K562 (cell line): Measurements from ENCODE around the gene CRACR2B. TPM values are rescaled to one million over a fixed set of nuclear protein-coding genes. Genes with fewer than 3 reads are reported as not detected.

Experiments used
- ATAC-seq: fragments of 200-7000 bp; cut with Tn5 transposase; 3 replicates; pipeline ENCODE4 v1.9.1; 2020; ENCODE audit warnings: moderate library complexity
- BruUV-seq: library from RNA; stranded (reverse); fragments of 400-500 nt; replicated peaks from 2 replicates; lab custom pipeline; 2021; lab: Mats Ljungman, UMichigan
- CTCF ChIA-PET: fragments of 300-600 bp; formaldehyde crosslinking; extraction: SDS; loops from one replicate; lab custom pipeline; 2021; ENCODE audit warnings: low intra/inter-chr PET ratio; lab: Yijun Ruan, JAX
- POLR2A ChIA-PET: fragments of 300-600, 350-650 bp; sonication (Branson Sonifier 250); formaldehyde crosslinking; extraction: SDS; loops from one replicate; lab custom pipeline; 2021; ENCODE audit warnings: antibody characterized with exemption, inconsistent platforms; lab: Yijun Ruan, JAX
- DNase-seq, 4 experiments: peaks; one replicate each; pipeline versions ENCODE4 v3.0.0 to v3.0.0-alpha.2; 2011 to 2018; ENCODE audit warnings: low spot score in 3 of 4, mixed read lengths in 3 of 4; ENCODE audit errors: extremely low read depth in 1 of 4
- FAIRE-seq: peaks from 2 replicates; lab custom pipeline; 2011; peaks lifted over from hg19 to GRCh38; lab: Jason Lieb, UNC
- H2AFZ ChIP-seq: 2 replicates; pipeline ENCODE4 v1.6.0; 2011; ENCODE audit warnings: low read depth, low read length, control low read depth, inconsistent platforms
- H3K27ac ChIP-seq: fragments of 200-600 bp; 3 replicates; pipeline ENCODE4 v1.8.0; 2011; ENCODE audit warnings: low read depth, mild to moderate bottlenecking, control low read depth, inconsistent platforms, low read length, moderate library complexity, mixed read lengths; ENCODE audit errors: extremely low read depth
- H3K27me3 ChIP-seq, 2 experiments: fragments of 300-600 bp in 1 of 2; 2 replicates in 1 of 2; 3 replicates in 1 of 2; pipeline versions ENCODE4 v1.6.0 to v1.8.0; 2011; ENCODE audit warnings: inconsistent platforms in 2 of 2, low read length in 2 of 2, mild to moderate bottlenecking in 1 of 2, mixed read lengths in 1 of 2, moderate library complexity in 1 of 2; ENCODE audit not compliant: control insufficient read depth in 2 of 2, insufficient read depth in 2 of 2
- H3K36me3 ChIP-seq: fragments of 300-600 bp; 3 replicates; pipeline ENCODE4 v1.8.0; 2011; ENCODE audit warnings: mild to moderate bottlenecking, low read length, inconsistent platforms; ENCODE audit not compliant: control insufficient read depth, insufficient read depth
- H3K4me1 ChIP-seq, 2 experiments: fragments of 200-600 bp in 1 of 2; replicated peaks in 1 of 2; 2 replicates in 1 of 2; 3 replicates in 1 of 2; pipeline versions ENCODE4 v1.5.1 to v1.8.0; 2011; ENCODE audit warnings: inconsistent platforms in 2 of 2, low read length in 2 of 2, mild to moderate bottlenecking in 1 of 2, mixed read lengths in 1 of 2, moderate library complexity in 1 of 2; ENCODE audit not compliant: control insufficient read depth in 2 of 2, insufficient read depth in 2 of 2
- H3K4me2 ChIP-seq: 2 replicates; pipeline ENCODE4 v1.6.1; 2011; ENCODE audit warnings: low read length, control low read depth, inconsistent platforms, mixed read lengths; ENCODE audit not compliant: insufficient read depth
- H3K4me3 ChIP-seq: fragments of 200-600 bp; sonication (generic), shearing (Covaris generic); 2 replicates; pipeline ENCODE4 v1.5.1; 2016; ENCODE audit warnings: control low read depth, inconsistent platforms
- H3K79me2 ChIP-seq: fragments of 200-600 bp; 3 replicates; pipeline ENCODE4 v1.8.0; 2011; ENCODE audit warnings: low read length, inconsistent platforms; ENCODE audit not compliant: control insufficient read depth, insufficient read depth
- H3K9ac ChIP-seq, 2 experiments: 2 replicates each; pipeline versions ENCODE4 v1.6.0 to v1.6.1; 2011; ENCODE audit warnings: low read depth in 2 of 2, low read length in 2 of 2, control low read depth in 1 of 2, inconsistent platforms in 1 of 2, mild to moderate bottlenecking in 1 of 2, mixed read lengths in 1 of 2; ENCODE audit not compliant: insufficient read depth in 1 of 2
- H3K9me1 ChIP-seq: one replicate; pipeline ENCODE4 v1.6.0; 2011; ENCODE audit warnings: inconsistent platforms, mild to moderate bottlenecking, low read length, moderate library complexity; ENCODE audit not compliant: control insufficient read depth, insufficient read depth
- H3K9me3 ChIP-seq: replicated peaks from 2 replicates; pipeline ENCODE4 v1.5.1; 2011; ENCODE audit warnings: low read depth, low read length, inconsistent platforms; ENCODE audit not compliant: control insufficient read depth, insufficient read depth
- H4K20me1 ChIP-seq: replicated peaks from 2 replicates; pipeline ENCODE4 v1.6.1; 2011; ENCODE audit warnings: low read length, inconsistent platforms, mixed read lengths; ENCODE audit not compliant: control insufficient read depth, insufficient read depth
- NR2F6 ChIP-seq: fragments of 450-650 bp; formaldehyde crosslinking; IDR thresholded peaks from 2 replicates; pipeline ENCODE4 v1.4.0; 2020; ENCODE audit warnings: mild to moderate bottlenecking
- POLR2G ChIP-seq: fragments of 200-400 bp; formaldehyde crosslinking; IDR thresholded peaks from 2 replicates; pipeline ENCODE4 v1.6.1; 2017; ENCODE audit warnings: low read depth, mild to moderate bottlenecking, antibody characterized with exemption, low read length, moderate library complexity
- WGBS: fragments of 100-300 bp; shearing (Covaris generic); methylation state at CpG from one replicate; pipeline ENCODE4 v1.1.6; 2016; ENCODE audit warnings: low coverage, mixed read lengths; ENCODE audit not compliant: insufficient coverage; ENCODE audit errors: missing lambda C conversion rate; 5-methylcytosine and 5-hydroxymethylcytosine counted together
- in situ Hi-C: fragments of 300-500 bp; cut with MboI; formaldehyde crosslinking; loops from 4 replicates; pipeline ENCODE4 v1.15.0; 2018; ENCODE audit warnings: inconsistent platforms, mixed read lengths
- intact Hi-C: fragments of 100-400 bp; cut with micrococcal nuclease; formaldehyde crosslinking; loops from 2 replicates; pipeline ENCODE4 v1.14.2; 2022
- polyA plus RNA-seq, 8 experiments: library from polyadenylated mRNA; depleted of rRNA in 4 of 8; stranded (reverse) in 5 of 8; unstranded in 3 of 8; fragments of >200 nt; fragmentation: Nextera tagmentation in 2 of 8; fragmentation: Illumina TruSeq in 1 of 8; extraction: Ambion mirVana in 2 of 8; extraction: Trizol in 1 of 8; gene quantifications; 2 replicates each; pipeline versions ENCODE4 v1.2.1 to v1.2.3, GENCODE V29; 2011 to 2014; ENCODE audit warnings: inconsistent platforms in 1 of 8, missing spikeins in 1 of 8
- total RNA-seq, 7 experiments: library from RNA; depleted of rRNA in 6 of 7; stranded (reverse); fragments of >200 nt in 6 of 7; fragmentation: Illumina TruSeq in 2 of 7; extraction: Trizol in 2 of 7; gene quantifications; 2 replicates each; pipeline versions ENCODE4 v1.2.1 to v1.2.3, GENCODE V29; 2011 to 2021; ENCODE audit warnings: low replicate concordance in 1 of 7
- TF ChIP-seq, protein P1 (sequence below): fragments of 250-450 bp; sonication (Bioruptor Pico); IDR thresholded peaks from 2 replicates; pipeline ENCODE4 v1.4.0; 2020; ENCODE audit warnings: mild to moderate bottlenecking, moderate library complexity

CRACR2B gene
- total and polyA plus RNA-seq, 9 of the 15 experiments (the other 6 are each of a cell fraction or from before 2014, with no cell fraction given), result 0.10 to 51.0 (median 6.0) TPM

DNA sequence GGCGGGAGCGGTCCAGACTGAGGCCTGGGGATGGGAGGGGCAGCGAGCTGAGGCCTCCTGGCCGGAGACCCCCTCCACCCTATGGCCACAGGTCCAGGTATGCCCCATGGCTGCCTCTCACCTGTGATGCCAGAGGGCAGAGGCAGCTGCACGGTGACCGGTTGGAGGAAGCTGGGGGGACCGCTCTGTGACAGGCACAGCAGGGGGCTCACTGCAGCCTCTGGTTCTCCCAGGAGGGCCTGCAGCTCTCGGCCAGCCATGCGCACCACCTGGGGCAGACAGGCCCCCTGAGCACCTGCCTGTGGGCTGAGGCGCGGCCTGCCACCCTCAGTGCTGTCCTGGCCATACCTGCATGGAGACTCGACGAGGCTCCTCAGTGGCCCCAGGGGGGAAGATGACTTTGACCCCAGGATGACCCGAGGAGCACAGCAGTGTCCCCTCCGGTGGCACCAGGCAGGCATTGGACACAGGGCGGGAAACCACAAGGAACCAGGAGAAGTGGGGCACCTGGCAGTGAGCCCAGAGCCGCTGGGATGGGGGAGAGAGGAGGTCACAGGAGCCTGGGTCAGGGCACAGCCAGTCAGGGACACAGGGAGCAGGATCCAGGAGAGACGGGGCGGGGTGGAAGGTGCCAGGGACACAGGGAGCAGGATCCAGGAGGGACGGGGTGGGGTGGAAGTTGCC lies 26.5 kb upstream of the CRACR2B start:
- FAIRE-seq (no peak), ATAC-seq (no peak), DNase-seq (no peak)
- H3K36me3 ChIP-seq, result peaks cover 38% of the 10 kb centered on the region; the same call in 1 of the 3 replicates
- POLR2A ChIA-PET, result interaction anchor here (0.5 to 1.9 kb wide), 3 partner anchors 8 to 9 kb away, joined by 3 to 6 read pairs (median 5); partner anchors contain the start of gene RPLP2
- H3K4me1 ChIP-seq, result peaks cover 13 to 97% of the 10 kb centered on the region in 2 experiments
- in situ Hi-C loops (no loop called here), intact Hi-C loops (no loop called here)
- H3K4me3 ChIP-seq, result no peak overlapping the region
- H3K9ac ChIP-seq, result no peak overlapping the region; a peak in 1 of 4 replicates
- no peaks in the 10 kb centered on the region for H4K20me1 ChIP-seq
- CTCF ChIA-PET, result no interaction called here
- H3K9me1 ChIP-seq, result no peaks in the 10 kb centered on the region
- H3K27ac ChIP-seq, result no peak overlapping the region
- H3K9me3 ChIP-seq, result no peaks in the 10 kb centered on the region
- H2AFZ ChIP-seq, result no peak overlapping the region
- peaks cover 31% of the 10 kb centered on the region for H3K79me2 ChIP-seq
- 87% methylated on average over 18 of the region's 20 CpGs for WGBS
- no peak overlapping the region for H3K4me2 ChIP-seq
- no peaks in the 10 kb centered on the region for H3K27me3 ChIP-seq
- TF ChIP-seq NR2F6 (CRISPR knock-in tag) (no peak), POLR2G (peak; percentile 56)
- TF ChIP-seq, protein P1, sequence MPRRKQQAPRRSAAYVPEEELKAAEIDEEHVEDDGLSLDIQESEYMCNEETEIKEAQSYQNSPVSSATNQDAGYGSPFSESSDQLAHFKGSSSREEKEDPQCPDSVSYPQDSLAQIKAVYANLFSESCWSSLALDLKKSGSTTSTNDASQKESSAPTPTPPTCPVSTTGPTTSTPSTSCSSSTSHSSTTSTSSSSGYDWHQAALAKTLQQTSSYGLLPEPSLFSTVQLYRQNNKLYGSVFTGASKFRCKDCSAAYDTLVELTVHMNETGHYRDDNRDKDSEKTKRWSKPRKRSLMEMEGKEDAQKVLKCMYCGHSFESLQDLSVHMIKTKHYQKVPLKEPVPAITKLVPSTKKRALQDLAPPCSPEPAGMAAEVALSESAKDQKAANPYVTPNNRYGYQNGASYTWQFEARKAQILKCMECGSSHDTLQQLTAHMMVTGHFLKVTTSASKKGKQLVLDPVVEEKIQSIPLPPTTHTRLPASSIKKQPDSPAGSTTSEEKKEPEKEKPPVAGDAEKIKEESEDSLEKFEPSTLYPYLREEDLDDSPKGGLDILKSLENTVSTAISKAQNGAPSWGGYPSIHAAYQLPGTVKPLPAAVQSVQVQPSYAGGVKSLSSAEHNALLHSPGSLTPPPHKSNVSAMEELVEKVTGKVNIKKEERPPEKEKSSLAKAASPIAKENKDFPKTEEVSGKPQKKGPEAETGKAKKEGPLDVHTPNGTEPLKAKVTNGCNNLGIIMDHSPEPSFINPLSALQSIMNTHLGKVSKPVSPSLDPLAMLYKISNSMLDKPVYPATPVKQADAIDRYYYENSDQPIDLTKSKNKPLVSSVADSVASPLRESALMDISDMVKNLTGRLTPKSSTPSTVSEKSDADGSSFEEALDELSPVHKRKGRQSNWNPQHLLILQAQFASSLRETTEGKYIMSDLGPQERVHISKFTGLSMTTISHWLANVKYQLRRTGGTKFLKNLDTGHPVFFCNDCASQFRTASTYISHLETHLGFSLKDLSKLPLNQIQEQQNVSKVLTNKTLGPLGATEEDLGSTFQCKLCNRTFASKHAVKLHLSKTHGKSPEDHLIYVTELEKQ, result no peak
- no TSS peak for BruUV-seq
